Caco-2 (cell line): Measurements from ENCODE around the gene HP1BP3. TPM values are rescaled to one million over a fixed set of nuclear protein-coding genes. Genes with fewer than 3 reads are reported as not detected.
A peak's percentile ranks its signal among the peaks of the same experiment; 100 is the strongest.

ENCODE experiments used
- Bru-seq: library from RNA; stranded (reverse); fragments of 400-500 nt; gene quantifications from one replicate; lab custom pipeline; 2021; lab: Mats Ljungman, UMichigan
- BruChase-seq, 2 experiments: library from RNA; stranded (reverse); fragments of 400-500 nt; gene quantifications; one replicate each; lab custom pipeline; 2021; lab: Mats Ljungman, UMichigan
- BruUV-seq: library from RNA; stranded (reverse); fragments of 400-500 nt; replicated peaks from 2 replicates; lab custom pipeline; 2021; lab: Mats Ljungman, UMichigan
- CTCF ChIA-PET: fragments of 300-600 bp; sonication (Branson Sonifier 250); formaldehyde crosslinking; loops from one replicate; lab custom pipeline; 2022; ENCODE audit warnings: antibody characterized with exemption; lab: Charles Lee
- POLR2A ChIA-PET: fragments of 300-600 bp; sonication (Branson Sonifier 250); formaldehyde crosslinking; loops from one replicate; lab custom pipeline; 2022; ENCODE audit warnings: antibody characterized with exemption; lab: Charles Lee
- DNase-seq, 2 experiments: peaks; one replicate each; pipeline versions ENCODE4 v3.0.0 to v3.0.0-alpha.2; 2020 to 2022
- H3K27me3 ChIP-seq: replicated peaks from 2 replicates; pipeline ENCODE4 v1.6.0; 2011; ENCODE audit warnings: low read length; ENCODE audit not compliant: control insufficient read depth, insufficient read depth
- H3K36me3 ChIP-seq: 2 replicates; pipeline ENCODE4 v1.5.1; 2011; ENCODE audit warnings: low read length; ENCODE audit not compliant: control insufficient read depth, insufficient read depth
- H3K4me1 ChIP-seq: fragments of 250-450 bp; sonication (Bioruptor Pico); 2 replicates; pipeline ENCODE4 v1.5.1; 2020; ENCODE audit warnings: mild to moderate bottlenecking
- H3K4me3 ChIP-seq: 2 replicates; pipeline ENCODE4 v1.5.1; 2011; ENCODE audit warnings: low read depth, mild to moderate bottlenecking, control low read depth, low read length
- H3K9me3 ChIP-seq: fragments of 250-450 bp; sonication (Bioruptor Pico); 2 replicates; pipeline ENCODE4 v1.5.1; 2020; ENCODE audit warnings: mild to moderate bottlenecking, moderate library complexity
- H3K27ac Mint-ChIP-seq: one replicate; pipeline ENCODE4 v1.8.0; 2022; ENCODE audit warnings: mixed read lengths; ENCODE audit not compliant: unreplicated experiment
- H3K27me3 Mint-ChIP-seq: one replicate; pipeline ENCODE4 v1.8.0; 2022; ENCODE audit warnings: mixed read lengths; ENCODE audit not compliant: insufficient read depth, unreplicated experiment
- H3K36me3 Mint-ChIP-seq: one replicate; pipeline ENCODE4 v1.8.0; 2022; ENCODE audit warnings: mild to moderate bottlenecking, mixed read lengths; ENCODE audit not compliant: insufficient read depth, unreplicated experiment
- H3K4me1 Mint-ChIP-seq: one replicate; pipeline ENCODE4 v1.8.0; 2022; ENCODE audit warnings: low read depth, mixed read lengths; ENCODE audit not compliant: unreplicated experiment
- H3K4me3 Mint-ChIP-seq: one replicate; pipeline ENCODE4 v1.8.0; 2022; ENCODE audit warnings: mild to moderate bottlenecking, moderate library complexity, mixed read lengths; ENCODE audit not compliant: unreplicated experiment
- H3K9me3 Mint-ChIP-seq: one replicate; pipeline ENCODE4 v1.8.0; 2022; ENCODE audit warnings: mixed read lengths; ENCODE audit not compliant: unreplicated experiment
- CTCF ChIP-seq, 2 experiments: fragments of 200-600 bp in 1 of 2; IDR thresholded peaks; 1 replicate in 1 of 2; 2 replicates in 1 of 2; pipeline versions ENCODE4 v1.5.1 to v1.8.0; 2011 to 2022; ENCODE audit warnings: antibody characterized with exemption in 1 of 2, control low read depth in 1 of 2, inconsistent platforms in 1 of 2, low read depth in 1 of 2, low read length in 1 of 2, mild to moderate bottlenecking in 1 of 2, moderate library complexity in 1 of 2; ENCODE audit not compliant: insufficient read depth in 1 of 2, severe bottlenecking in 1 of 2, unreplicated experiment in 1 of 2
- intact Hi-C: fragments of 100-400 bp; cut with micrococcal nuclease; formaldehyde crosslinking; loops from one replicate; pipeline ENCODE4 v1.10.0; 2022; ENCODE audit not compliant: unreplicated experiment
- long read RNA-seq: library from polyadenylated mRNA; stranded (forward); transcript quantifications from one replicate; pipeline ENCODE4 v2.0.0, GENCODE V29; 2022
- total RNA-seq: library from RNA; stranded (reverse); gene quantifications from 2 replicates; pipeline ENCODE4 v1.2.3, GENCODE V29; 2022

The HP1BP3 gene
- total RNA-seq (222 and 240 TPM in 2 replicates), Bru-seq, nascent RNA (percentile 93 among the genes with signal in this experiment), BruChase-seq, experiment 1, labeled RNA remaining after a 2-hour chase (percentile 96 among the genes with signal in this experiment), BruChase-seq, experiment 2, labeled RNA remaining after a 6-hour chase (percentile 97 among the genes with signal in this experiment)
- long read RNA-seq, full-length matches to known transcripts = 7 of 186 reads
- long read RNA-seq, partial matches to known transcripts = 13 of 186 reads
- long read RNA-seq, other reads (novel, unspliced or antisense) = 166 of 186 reads

GRCh38 chr1:20787029-20787839 is at the start of gene HP1BP3:
Gene HP1BP3, minus strand, starts transcription at chr1:20787307. Its CDS starts 6,867 bp downstream, at chr1:20780440.
- Histone ChIP-seq H3K9me3 (no peaks in the 10 kb centered on the region), H3K4me3 (peak within 1 kb of the TSS; percentile 99), H3K27me3 (no peaks in the 10 kb centered on the region), H3K36me3 (no peaks in the 10 kb centered on the region), H3K4me1 (peaks cover 5% of the 10 kb centered on the region)
- H3K27me3 Mint-ChIP-seq = no peaks in the 10 kb centered on the region
- no peak for DNase-seq
- H3K4me3 Mint-ChIP-seq = peak within 1 kb of the TSS; percentile 98
- TF ChIP-seq CTCF (IDR thresholded peaks at IDR 0.05; ENCODE audit: insufficient read depth in 1 of 2, low read depth in 1 of 2, low read length in 1 of 2, severe bottlenecking in 1 of 2, unreplicated experiment in 1 of 2) = no peak
- POLR2A ChIA-PET = interaction anchor here (0.6 to 1.5 kb wide), 8 partner anchors 9 to 126 kb away, joined by 3 to 7 read pairs (median 5); partner anchors contain the start of gene DDOST
- CTCF ChIA-PET = interaction anchor here (1.0 to 1.2 kb wide), 2 partner anchors 408 to 581 kb away, joined by 4 to 5 read pairs; no protein-coding TSS in a partner anchor
- peak within 1 kb of the TSS; percentile 95 for H3K27ac Mint-ChIP-seq
- intact Hi-C loops = loop anchor here (10.0 kb wide), 3 partner anchors 58 to 388 kb away; partner anchors contain the start of gene EIF4G3
- no TSS peak for BruUV-seq
- peaks cover 27% of the 10 kb centered on the region for H3K36me3 Mint-ChIP-seq
- no peaks in the 10 kb centered on the region for H3K4me1 Mint-ChIP-seq
- H3K9me3 Mint-ChIP-seq = no peaks in the 10 kb centered on the region

- POLR2A ChIA-PET = no interaction called here
- H3K4me3 Mint-ChIP-seq = no peak overlapping the region
- no peaks in the 10 kb centered on the region for H3K4me1 ChIP-seq
- no peaks in the 10 kb centered on the region for H3K27me3 Mint-ChIP-seq
- no peak for TF ChIP-seq CTCF (IDR thresholded peaks at IDR 0.05; ENCODE audit: insufficient read depth in 1 of 2, low read depth in 1 of 2, low read length in 1 of 2, severe bottlenecking in 1 of 2, unreplicated experiment in 1 of 2)
- no peak overlapping the region for H3K4me3 ChIP-seq
- intact Hi-C loops = no loop called here
- H3K4me1 Mint-ChIP-seq = no peaks in the 10 kb centered on the region
- H3K27me3 ChIP-seq = no peaks in the 10 kb centered on the region
- BruUV-seq = no TSS peak
- H3K9me3 ChIP-seq = no peaks in the 10 kb centered on the region
- no peak for DNase-seq
- H3K36me3 ChIP-seq = no peaks in the 10 kb centered on the region
- peaks cover 10% of the 10 kb centered on the region for H3K36me3 Mint-ChIP-seq
- no peaks in the 10 kb centered on the region for H3K9me3 Mint-ChIP-seq
- H3K27ac Mint-ChIP-seq = no peak overlapping the region
- CTCF ChIA-PET = no interaction called here
These were observed 49.1 kb upstream of the HP1BP3 start for GRCh38 chr1:20836230-20836629.

GRCh38 chr1:20834780-20835179 is 47.7 kb upstream of the HP1BP3 start:
- no TSS peak for BruUV-seq
- Histone ChIP-seq H3K9me3 (no peaks in the 10 kb centered on the region), H3K4me3 (no peak overlapping the region), H3K4me1 (no peaks in the 10 kb centered on the region), H3K36me3 (no peaks in the 10 kb centered on the region), H3K27me3 (no peaks in the 10 kb centered on the region)
- TF ChIP-seq CTCF (IDR thresholded peaks at IDR 0.05; ENCODE audit: insufficient read depth in 1 of 2, low read depth in 1 of 2, low read length in 1 of 2, severe bottlenecking in 1 of 2, unreplicated experiment in 1 of 2) = no peak
- no peak overlapping the region for H3K4me3 Mint-ChIP-seq
- no peaks in the 10 kb centered on the region for H3K27me3 Mint-ChIP-seq
- H3K9me3 Mint-ChIP-seq = no peaks in the 10 kb centered on the region
- DNase-seq = no peak
- H3K27ac Mint-ChIP-seq = no peak overlapping the region
- intact Hi-C loops = no loop called here
- peaks cover 10% of the 10 kb centered on the region for H3K36me3 Mint-ChIP-seq
- ChIA-PET CTCF (no interaction called here), POLR2A (no interaction called here)
- H3K4me1 Mint-ChIP-seq = no peaks in the 10 kb centered on the region
